ENCODE data around the gene SLCO2A1.

SLCO2A1 gene

GRCh38 chr3:133892541-133893231 is 137.0 kb downstream of the SLCO2A1 start:
- TF ChIP-seq CTCF (IDR thresholded peaks at IDR 0.05; ENCODE audit: low read depth, low read length, missing control alignments): no peak
- H3K4me3 ChIP-seq (replicated peaks; ENCODE audit: low read depth, low read length): no peak overlapping the region
- no peak for DNase-seq (ENCODE audit: extremely low read depth, low read depth)

GRCh38 chr3:133891662-133892378 is 137.9 kb downstream of the SLCO2A1 start:
- no peak for DNase-seq (ENCODE audit: extremely low read depth, low read depth)

GRCh38 chr3:133890972-133891644 is 138.6 kb downstream of the SLCO2A1 start:
- TF ChIP-seq CTCF (IDR thresholded peaks at IDR 0.05; ENCODE audit: low read depth, low read length, missing control alignments): no peak
- no peak overlapping the region for H3K4me3 ChIP-seq (replicated peaks; ENCODE audit: low read depth, low read length)
- no peak for DNase-seq (ENCODE audit: extremely low read depth, low read depth)

More at GRCh38 chr3:133891662-133892378, 137.9 kb downstream of the SLCO2A1 start:
- no peak for TF ChIP-seq CTCF (IDR thresholded peaks at IDR 0.05; ENCODE audit: low read depth, low read length, missing control alignments)
- H3K4me3 ChIP-seq (replicated peaks; ENCODE audit: low read depth, low read length): no peak overlapping the region

- no peak for TF ChIP-seq CTCF (IDR thresholded peaks at IDR 0.05; ENCODE audit: low read depth, low read length, missing control alignments)
Measured at GRCh38 chr3:133890037-133890436, 139.7 kb downstream of the SLCO2A1 start.

GRCh38 chr3:133888726-133889340 is 140.9 kb downstream of the SLCO2A1 start:
- no peak overlapping the region for H3K4me3 ChIP-seq (replicated peaks; ENCODE audit: low read depth, low read length)
- no peak for DNase-seq (ENCODE audit: extremely low read depth, low read depth)
- TF ChIP-seq CTCF (IDR thresholded peaks at IDR 0.05; ENCODE audit: low read depth, low read length, missing control alignments): no peak

More at GRCh38 chr3:133890037-133890436, 139.7 kb downstream of the SLCO2A1 start:
- no peak overlapping the region for H3K4me3 ChIP-seq (replicated peaks; ENCODE audit: low read depth, low read length)
- no peak for DNase-seq (ENCODE audit: extremely low read depth, low read depth)

GRCh38 chr3:133887803-133888703 is 141.7 kb downstream of the SLCO2A1 start:
- no peak for TF ChIP-seq CTCF (IDR thresholded peaks at IDR 0.05; ENCODE audit: low read depth, low read length, missing control alignments)
- H3K4me3 ChIP-seq (replicated peaks; ENCODE audit: low read depth, low read length): no peak overlapping the region
- no peak for DNase-seq (ENCODE audit: extremely low read depth, low read depth)

Data from HFF-Myc (cell line).